GM18867 (cell line): ENCODE results near the gene SETDB1.

Experiments used
- ATAC-seq: cut with Tn5 transposase; IDR thresholded peaks from one replicate; pipeline ENCODE4 v1.9.1; 2021; ENCODE audit warnings: mild to moderate bottlenecking, moderate library complexity; ENCODE audit not compliant: unreplicated experiment

The SETDB1 gene

GRCh38 chr1:150974580-150975478 lies 48.7 kb downstream of the SETDB1 start, which contains the start of gene CERS2:
Gene CERS2, minus strand, starts transcription at chr1:150974835. Its CDS starts 5,745 bp downstream, at chr1:150969090.
- ATAC-seq, result peak; percentile 56

- ATAC-seq, result no peak
These were observed 50.2 kb downstream of the SETDB1 start for GRCh38 chr1:150976401-150976821.

- no peak for ATAC-seq
These were observed 50.9 kb downstream of the SETDB1 start for GRCh38 chr1:150976879-150977694.

GRCh38 chr1:150979092-150980056 lies 53.2 kb downstream of the SETDB1 start:
- ATAC-seq, result peak; percentile 38

- no peak for ATAC-seq
These were observed 55.1 kb downstream of the SETDB1 start for GRCh38 chr1:150981177-150981804.

GRCh38 chr1:150981805-150982712 lies 55.9 kb downstream of the SETDB1 start, which contains the start of gene ANXA9:
Gene ANXA9, plus strand, starts transcription at chr1:150982292. Its CDS starts 814 bp downstream, at chr1:150983106.
- ATAC-seq, result no peak

GRCh38 chr1:150985179-150985825 lies 59.1 kb downstream of the SETDB1 start:
- ATAC-seq, result no peak

GRCh38 chr1:150987924-150988323 lies 61.8 kb downstream of the SETDB1 start:
- ATAC-seq, result no peak

GRCh38 chr1:150992626-150993025 lies 66.5 kb downstream of the SETDB1 start:
- no peak for ATAC-seq

GRCh38 chr1:150994248-150994647 lies 68.1 kb downstream of the SETDB1 start:
- ATAC-seq, result no peak

GRCh38 chr1:150995460-150995859 lies 69.3 kb downstream of the SETDB1 start:
- ATAC-seq, result no peak

GRCh38 chr1:150995896-150996295 lies 69.7 kb downstream of the SETDB1 start:
- ATAC-seq, result no peak

GRCh38 chr1:150997126-150997872 lies 71.1 kb downstream of the SETDB1 start:
- ATAC-seq, result no peak

- ATAC-seq, result no peak
These were observed 71.8 kb downstream of the SETDB1 start for GRCh38 chr1:150997949-150998348.

GRCh38 chr1:150999051-150999674 lies 73.0 kb downstream of the SETDB1 start:
- ATAC-seq, result no peak

- ATAC-seq, result no peak
These were observed 73.8 kb downstream of the SETDB1 start for GRCh38 chr1:150999926-151000325.

GRCh38 chr1:151000408-151000807 lies 74.2 kb downstream of the SETDB1 start:
- ATAC-seq, result no peak
